CD4-positive, alpha-beta T cell treated with Interferon gamma for 1 hour (primary cell): Measurements from ENCODE around the gene CDYL.

ENCODE experiments used
- DNase-seq: peaks from one replicate; pipeline ENCODE4 v3.0.0-alpha.2; 2020

The CDYL gene

GRCh38 chr6:4889701-4890100, 113.5 kb downstream of the CDYL start:
- DNase-seq = no peak

GRCh38 chr6:4890191-4890590, 114.0 kb downstream of the CDYL start:
- no peak for DNase-seq

DNA sequence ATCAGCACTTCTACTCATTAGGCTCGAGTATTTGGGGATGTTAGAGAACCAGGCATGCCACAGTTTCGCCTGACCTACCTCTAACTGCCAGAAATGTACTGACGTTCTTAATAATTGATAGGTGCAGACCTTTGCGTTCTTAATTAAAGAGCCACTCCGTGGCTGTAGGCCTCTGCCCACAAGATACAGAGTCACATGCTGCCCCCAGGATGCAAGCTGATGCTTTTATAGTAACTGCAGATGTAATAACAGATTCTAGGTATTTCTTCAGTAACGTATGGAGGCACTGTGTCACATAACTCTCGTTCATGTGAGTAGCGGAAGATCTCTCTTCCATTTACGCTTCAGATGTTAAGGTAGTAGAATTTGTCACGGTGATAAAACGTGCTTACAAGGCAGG, 114.4 kb downstream of the CDYL start:
- no peak for DNase-seq

- no peak for DNase-seq
Observed at GRCh38 chr6:4891141-4891540, 114.9 kb downstream of the CDYL start.

- DNase-seq = no peak
Observed at GRCh38 chr6:4892785-4893485, 116.7 kb downstream of the CDYL start.

DNA sequence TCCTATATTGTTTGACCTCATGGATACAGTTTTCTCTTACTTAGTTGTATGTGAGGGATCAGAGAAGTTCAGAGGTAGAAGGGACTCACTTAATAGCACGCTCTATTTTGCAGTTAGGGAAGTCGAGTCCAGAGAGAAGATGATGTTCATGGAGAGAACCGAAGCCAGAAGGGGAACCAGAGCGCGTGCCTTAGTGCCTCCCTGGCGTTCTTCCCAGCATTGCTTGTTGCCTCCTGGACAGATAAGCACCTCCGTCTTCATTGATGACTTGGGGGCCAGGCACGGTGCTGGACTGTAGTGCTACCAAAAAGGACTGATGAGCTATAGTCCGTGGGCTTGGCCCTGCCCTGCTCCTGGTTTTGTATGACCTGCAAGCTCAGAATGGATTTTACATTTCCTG, 117.8 kb downstream of the CDYL start:
- no peak for DNase-seq

DNA sequence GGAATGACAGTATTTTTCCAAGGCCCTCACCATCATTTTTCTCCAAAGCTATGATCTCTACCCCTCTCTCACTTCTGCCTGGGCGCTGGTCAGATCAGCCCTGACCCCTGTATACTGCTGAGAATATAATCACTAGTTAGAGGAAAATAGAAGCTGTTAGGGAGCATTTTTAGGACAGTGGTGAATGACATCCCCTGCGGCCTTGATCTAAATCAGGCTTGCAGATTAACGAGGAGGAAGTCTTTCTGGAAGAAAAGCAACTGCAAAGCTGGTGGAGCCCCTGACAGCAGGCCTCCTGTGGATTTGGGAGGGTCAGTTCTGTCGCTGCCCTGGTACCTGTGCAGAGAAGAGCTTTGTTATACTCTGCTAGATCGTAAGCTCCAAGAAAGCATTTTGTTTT, 119.8 kb downstream of the CDYL start:
- no peak for DNase-seq

GRCh38 chr6:4896401-4896800, 120.2 kb downstream of the CDYL start:
- no peak for DNase-seq

DNA sequence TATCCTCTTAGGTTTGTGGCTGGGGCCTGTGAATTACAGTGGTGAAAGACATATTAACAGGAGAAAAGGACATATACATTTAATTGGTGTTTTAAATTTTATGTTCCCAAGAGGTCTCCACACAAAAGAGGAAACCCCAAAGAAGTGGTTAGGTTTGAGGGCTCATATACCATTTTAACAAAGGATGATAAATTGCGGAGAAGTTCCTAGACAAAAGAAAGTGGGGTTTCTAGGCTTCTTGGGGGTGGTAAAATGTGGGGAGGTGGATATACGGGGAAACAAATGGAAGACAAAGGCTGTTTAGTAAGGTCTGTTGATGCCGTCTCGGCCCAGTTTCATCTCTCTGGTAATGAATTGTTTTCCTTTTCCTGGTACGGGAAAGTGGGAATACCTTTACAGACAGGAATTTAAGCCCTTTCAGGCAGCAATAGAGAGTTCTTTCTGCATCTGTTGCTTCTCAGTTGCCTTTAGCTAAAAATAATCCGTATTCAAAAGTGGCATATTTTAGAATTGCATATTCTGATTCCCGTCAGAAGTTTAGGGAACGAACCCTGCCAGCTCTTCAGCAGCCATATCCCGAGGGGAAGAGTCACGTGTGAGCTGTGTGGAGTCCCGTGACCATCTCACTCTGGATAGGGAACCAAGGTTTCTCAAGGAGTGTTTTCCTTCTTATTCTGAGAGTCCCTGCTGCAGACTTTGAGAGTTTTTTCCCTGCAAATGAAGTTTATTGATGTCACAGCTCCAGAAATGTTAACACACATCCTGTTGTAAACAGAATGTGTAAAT, 123.2 kb downstream of the CDYL start:
- no peak for DNase-seq

GRCh38 chr6:4901386-4902061, 125.3 kb downstream of the CDYL start:
- no peak for DNase-seq

DNA sequence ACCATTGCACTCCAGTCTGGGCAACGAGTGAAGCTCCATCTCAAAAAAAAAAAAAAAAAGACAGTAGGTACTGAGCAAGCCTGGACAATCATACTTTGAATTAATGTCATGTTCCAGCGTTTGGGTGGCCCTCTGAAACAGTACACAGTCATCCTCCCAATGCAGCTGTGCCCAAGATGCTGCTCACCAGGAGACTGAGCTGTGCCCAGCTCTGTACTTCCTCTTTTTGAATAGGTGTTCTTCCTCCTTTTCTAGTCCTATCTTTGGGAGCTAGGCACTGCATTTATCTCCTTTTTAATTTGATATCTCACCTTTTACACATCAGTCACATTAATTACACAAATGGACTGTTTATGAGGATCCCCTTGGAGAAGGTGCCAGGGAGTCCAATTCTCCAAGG, 126.2 kb downstream of the CDYL start:
- peak; percentile 28 for DNase-seq

GRCh38 chr6:4903121-4903520, 126.9 kb downstream of the CDYL start:
- no peak for DNase-seq

DNA sequence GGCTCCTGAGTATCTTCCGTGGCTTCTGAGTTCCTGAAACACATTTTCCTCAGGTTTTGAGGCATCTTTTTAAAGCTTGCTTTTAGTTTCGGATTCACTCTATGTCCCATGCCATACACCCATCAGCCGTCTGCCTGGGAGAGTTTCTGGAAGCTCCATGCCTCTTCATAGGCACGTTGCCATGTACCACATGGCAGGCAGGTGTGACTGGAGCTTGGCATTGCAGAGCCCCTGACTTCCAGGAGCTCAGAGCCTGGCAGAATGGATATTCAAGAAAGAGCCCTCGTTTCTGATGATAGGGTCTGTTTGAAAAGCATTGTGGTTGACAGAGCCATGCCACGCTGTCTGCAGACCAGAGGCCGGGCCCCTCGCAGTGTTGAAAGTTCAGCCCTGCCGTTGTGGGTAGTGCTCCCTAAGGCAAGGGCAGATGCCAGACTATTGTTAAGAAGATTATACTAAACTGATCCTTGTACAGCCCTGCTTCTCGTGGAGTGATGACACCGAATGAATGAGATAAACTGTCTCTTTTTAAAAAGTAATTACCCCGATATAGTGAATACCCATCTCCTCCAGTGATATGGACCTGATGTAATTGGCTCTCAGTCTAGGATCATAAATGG, 127.7 kb downstream of the CDYL start:
- no peak for DNase-seq

DNA sequence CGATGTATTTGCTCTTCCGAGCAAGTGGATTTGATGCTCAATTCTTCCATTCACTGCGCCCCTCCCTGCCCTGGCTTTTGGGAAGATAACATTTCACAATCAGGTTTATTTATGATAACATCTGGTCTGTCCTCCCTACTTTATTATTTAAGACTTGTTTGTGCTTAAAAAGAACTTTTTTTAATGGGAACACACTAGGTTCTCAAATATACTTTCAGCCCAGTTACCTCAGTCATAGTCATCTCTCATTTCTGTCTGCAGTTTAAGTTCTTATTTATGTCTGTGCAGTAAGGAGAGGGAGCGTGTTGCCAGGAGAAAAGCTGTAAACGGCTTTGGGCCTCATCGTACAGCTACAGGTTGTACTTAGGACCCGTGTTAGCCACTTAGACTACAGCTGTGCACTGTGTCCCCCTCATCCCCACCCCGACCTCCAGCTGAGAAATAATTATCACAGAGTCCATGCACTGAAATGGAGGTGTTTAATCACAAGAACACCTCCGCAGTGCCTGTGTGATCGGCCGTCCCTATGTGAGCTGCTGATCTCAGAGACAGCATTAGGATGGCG, 128.3 kb downstream of the CDYL start:
- DNase-seq = no peak

DNA sequence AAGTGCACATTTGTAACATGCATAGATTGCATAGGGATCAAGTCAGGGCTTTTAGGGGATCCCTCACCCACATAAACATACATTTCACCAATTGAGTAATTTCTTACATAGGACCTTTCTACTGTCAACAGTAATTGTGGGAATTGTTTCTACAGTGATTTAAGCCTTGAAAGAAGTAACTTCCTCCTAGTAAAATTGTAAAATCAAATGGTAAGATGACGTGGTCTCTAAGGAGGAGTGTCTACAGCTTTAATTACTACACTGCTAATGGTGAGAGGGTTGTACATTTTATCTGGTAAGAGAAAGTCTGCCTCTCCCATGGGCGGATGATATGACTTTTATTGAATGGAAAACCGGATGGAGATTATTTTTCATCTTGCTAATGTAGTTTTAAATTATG, 129.6 kb downstream of the CDYL start:
- DNase-seq = no peak

DNA sequence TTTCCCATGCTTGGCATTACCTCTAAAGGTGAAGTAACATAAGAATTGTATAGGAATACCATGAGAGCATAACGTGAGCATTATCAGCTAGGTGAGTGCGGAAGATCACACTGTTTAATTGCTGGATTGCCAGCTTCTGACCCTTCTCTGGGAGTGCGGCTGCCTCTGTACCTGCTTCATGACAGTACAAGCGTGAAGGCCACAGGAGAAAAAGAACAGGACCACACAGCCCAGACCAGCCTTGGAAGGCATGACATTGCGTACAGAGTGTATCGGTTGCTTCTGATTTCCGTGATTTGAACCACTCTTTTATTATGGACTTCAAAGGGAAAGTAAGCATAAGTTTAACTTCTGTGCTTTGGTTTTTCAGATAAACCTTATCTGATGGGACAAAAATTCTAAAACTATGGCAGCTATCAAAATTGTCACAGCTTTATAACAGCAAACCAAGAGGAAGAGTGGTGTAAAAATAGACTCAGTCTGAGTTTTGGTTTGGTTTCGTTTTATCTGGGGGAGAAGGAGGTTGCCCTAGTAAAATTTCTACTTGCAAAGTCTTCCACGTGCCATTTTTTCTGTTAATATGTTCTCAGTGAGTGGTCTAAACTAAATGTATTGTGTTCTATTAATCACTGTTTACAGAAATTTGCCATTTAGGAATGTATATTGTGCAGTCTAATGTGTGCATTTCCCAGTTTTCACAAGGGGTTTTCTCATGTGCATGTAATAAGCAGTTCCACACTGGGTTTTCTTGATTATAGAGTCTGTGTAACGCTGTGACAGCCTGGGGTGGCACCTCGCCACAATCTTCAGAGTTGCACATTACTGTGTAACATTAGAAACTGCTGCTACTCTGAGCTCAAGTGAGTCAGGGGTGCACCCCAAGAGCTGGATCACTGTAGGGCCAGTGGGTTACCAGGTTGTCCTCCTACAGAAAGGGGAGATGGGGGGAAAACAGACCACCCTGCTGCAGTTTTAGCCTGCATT, 130.4 kb downstream of the CDYL start:
- DNase-seq = no peak

DNA sequence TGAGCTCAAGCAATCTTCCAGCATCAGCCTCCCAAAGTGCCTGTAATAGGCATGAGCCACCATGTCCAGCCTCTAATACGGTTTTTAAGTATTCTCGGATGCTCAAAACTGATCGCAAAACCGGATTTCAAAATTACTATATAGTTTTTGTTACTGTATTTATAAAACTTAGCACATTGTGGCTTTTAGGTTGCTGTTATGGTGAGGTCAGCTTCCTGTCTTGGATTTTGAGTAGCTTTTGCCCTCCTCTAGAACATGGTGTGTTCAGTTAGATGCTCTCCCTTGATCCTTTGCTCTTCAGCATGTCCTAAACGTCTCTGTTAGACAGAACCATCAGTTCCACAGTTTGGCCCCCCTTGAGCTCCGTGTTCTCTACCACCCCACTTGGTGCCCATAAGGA, 131.4 kb downstream of the CDYL start:
- no peak for DNase-seq

DNA sequence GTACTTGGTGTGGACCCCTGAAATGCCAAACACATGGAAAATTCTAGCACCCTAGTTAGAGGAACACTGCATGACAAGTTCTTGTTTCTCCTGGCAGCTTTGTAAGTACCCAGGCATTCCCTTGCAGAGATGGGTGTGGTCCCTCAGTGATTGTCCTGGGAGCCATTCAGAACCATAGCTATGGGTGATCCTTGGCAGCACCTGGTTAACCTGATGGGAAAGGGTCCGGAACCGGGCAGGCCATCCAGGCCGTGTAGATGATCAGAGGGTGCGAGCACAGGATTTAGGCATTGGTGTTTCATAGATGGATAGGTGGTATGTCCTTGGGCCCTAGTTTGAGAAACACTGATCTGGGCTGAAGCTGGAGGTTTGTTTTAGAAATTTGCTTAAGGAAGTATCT, 131.9 kb downstream of the CDYL start:
- no peak for DNase-seq

GRCh38 chr6:4909063-4909706, 133.0 kb downstream of the CDYL start:
- DNase-seq = no peak

GRCh38 chr6:4910037-4910760, 134.0 kb downstream of the CDYL start:
- DNase-seq = no peak

GRCh38 chr6:4912559-4912958, 136.4 kb downstream of the CDYL start:
- no peak for DNase-seq
